Parathyroid adenoma (tissue), 2 donors: ENCODE data around the gene PDE4D.

Experiments
- H2AFZ ChIP-seq: fragments of 300-600 bp; sonication (generic); one replicate; pipeline ENCODE4 v1.7.0; 2017; ENCODE audit warnings: antibody characterized with exemption, mild to moderate bottlenecking
- H3K27ac ChIP-seq: fragments of 300-600 bp; sonication (generic); one replicate; pipeline ENCODE4 v1.7.0; 2017
- H3K27me3 ChIP-seq: fragments of 300-600 bp; sonication (generic); one replicate; pipeline ENCODE4 v1.7.0; 2017; ENCODE audit warnings: low read length; ENCODE audit not compliant: control insufficient read depth, insufficient read depth
- H3K36me3 ChIP-seq: fragments of 300-600 bp; sonication (generic); one replicate; pipeline ENCODE4 v1.7.0; 2017; ENCODE audit warnings: low read length; ENCODE audit not compliant: control insufficient read depth, insufficient read depth
- H3K4me1 ChIP-seq: fragments of 300-600 bp; sonication (generic); one replicate; pipeline ENCODE4 v1.7.0; 2017; ENCODE audit warnings: control low read depth
- H3K4me2 ChIP-seq: fragments of 300-600 bp; sonication (generic); one replicate; pipeline ENCODE4 v1.7.0; 2017; ENCODE audit warnings: low read length
- H3K4me3 ChIP-seq: fragments of 300-600 bp; sonication (generic); one replicate; pipeline ENCODE4 v1.7.0; 2017; ENCODE audit warnings: low read depth, low read length
- H3K79me2 ChIP-seq: fragments of 300-600 bp; sonication (generic); one replicate; pipeline ENCODE4 v1.7.0; 2017; ENCODE audit warnings: control low read depth
- H3K9ac ChIP-seq: fragments of 300-600 bp; sonication (generic); one replicate; pipeline ENCODE4 v1.7.0; 2017; ENCODE audit warnings: mild to moderate bottlenecking
- H3K9me3 ChIP-seq: fragments of 300-600 bp; sonication (generic); one replicate; pipeline ENCODE4 v1.7.0; 2017; ENCODE audit warnings: low read length; ENCODE audit not compliant: control insufficient read depth
- CTCF ChIP-seq: fragments of 300-600 bp; sonication (generic); IDR thresholded peaks from one replicate; pipeline ENCODE4 v1.7.0; 2017; ENCODE audit warnings: antibody characterized with exemption, mild to moderate bottlenecking
- donor health status: primary hyperparathyroidism.

PDE4D gene

GRCh38 chr5:59421986-59422941 lies 471.3 kb downstream of the PDE4D start:
- H3K9ac ChIP-seq: no peak overlapping the region
- peaks cover 13% of the 10 kb centered on the region for H3K4me1 ChIP-seq
- no peaks in the 10 kb centered on the region for H3K79me2 ChIP-seq
- peak overlapping the region; percentile 12 for H2AFZ ChIP-seq
- no peak overlapping the region for H3K4me3 ChIP-seq
- H3K4me2 ChIP-seq: peak overlapping the region; percentile 5
- no peaks in the 10 kb centered on the region for H3K27me3 ChIP-seq
- no peaks in the 10 kb centered on the region for H3K36me3 ChIP-seq
- TF ChIP-seq CTCF: no peak
- no peaks in the 10 kb centered on the region for H3K9me3 ChIP-seq
- H3K27ac ChIP-seq: peak overlapping the region; percentile 29

GRCh38 chr5:59420596-59420995 lies 472.9 kb downstream of the PDE4D start:
- no peak overlapping the region for H3K27ac ChIP-seq
- H3K36me3 ChIP-seq: no peaks in the 10 kb centered on the region
- no peak overlapping the region for H3K4me2 ChIP-seq
- no peak overlapping the region for H2AFZ ChIP-seq
- H3K9me3 ChIP-seq: no peaks in the 10 kb centered on the region
- no peaks in the 10 kb centered on the region for H3K27me3 ChIP-seq
- H3K9ac ChIP-seq: no peak overlapping the region
- H3K4me3 ChIP-seq: no peak overlapping the region
- H3K4me1 ChIP-seq: peaks cover 13% of the 10 kb centered on the region
- no peaks in the 10 kb centered on the region for H3K79me2 ChIP-seq
- no peak for TF ChIP-seq CTCF

- no peaks in the 10 kb centered on the region for H3K36me3 ChIP-seq
- no peaks in the 10 kb centered on the region for H3K9me3 ChIP-seq
- H2AFZ ChIP-seq: no peak overlapping the region
- H3K27me3 ChIP-seq: no peaks in the 10 kb centered on the region
- H3K79me2 ChIP-seq: no peaks in the 10 kb centered on the region
- no peak overlapping the region for H3K4me2 ChIP-seq
- H3K27ac ChIP-seq: no peak overlapping the region
- H3K4me1 ChIP-seq: peaks cover 13% of the 10 kb centered on the region
- no peak for TF ChIP-seq CTCF
- H3K9ac ChIP-seq: no peak overlapping the region
- H3K4me3 ChIP-seq: no peak overlapping the region
These were observed 474.7 kb downstream of the PDE4D start for GRCh38 chr5:59418808-59419207.

DNA sequence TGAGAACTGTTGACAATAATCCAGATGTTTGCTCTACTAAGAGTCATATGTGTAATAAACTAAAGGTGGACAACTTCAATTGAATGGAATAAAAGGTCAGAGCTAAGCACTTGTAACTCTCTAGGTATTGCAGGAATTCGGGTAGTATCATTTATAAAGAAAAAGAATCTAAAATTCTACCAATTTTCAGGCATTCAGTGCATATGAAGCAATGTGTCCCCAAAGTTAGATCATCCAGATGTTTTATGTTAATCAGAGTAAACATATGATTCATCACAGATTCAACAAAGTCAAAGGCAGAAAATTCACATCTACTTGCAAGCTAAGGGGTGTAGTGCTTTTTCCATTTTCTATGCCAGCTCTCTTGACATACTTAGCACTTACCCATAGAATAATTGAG lies 477.1 kb downstream of the PDE4D start:
- H2AFZ ChIP-seq: no peak overlapping the region
- H3K9me3 ChIP-seq: no peaks in the 10 kb centered on the region
- H3K79me2 ChIP-seq: no peaks in the 10 kb centered on the region
- H3K27ac ChIP-seq: no peak overlapping the region
- no peak overlapping the region for H3K4me3 ChIP-seq
- no peaks in the 10 kb centered on the region for H3K36me3 ChIP-seq
- no peak overlapping the region for H3K4me2 ChIP-seq
- no peak for TF ChIP-seq CTCF
- no peak overlapping the region for H3K9ac ChIP-seq
- H3K27me3 ChIP-seq: no peaks in the 10 kb centered on the region
- no peaks in the 10 kb centered on the region for H3K4me1 ChIP-seq

- Histone ChIP-seq H3K4me3 (no peak overlapping the region), H3K4me1 (no peaks in the 10 kb centered on the region), H3K9ac (no peak overlapping the region), H3K9me3 (no peaks in the 10 kb centered on the region), H3K27me3 (no peaks in the 10 kb centered on the region), H3K4me2 (no peak overlapping the region), H3K36me3 (no peaks in the 10 kb centered on the region), H3K79me2 (no peaks in the 10 kb centered on the region), H2AFZ (no peak overlapping the region), H3K27ac (no peak overlapping the region)
- TF ChIP-seq CTCF: no peak
These were observed 477.5 kb downstream of the PDE4D start for GRCh38 chr5:59416026-59416425.
